HG03175 (cell line): ENCODE results near the gene HSPA4.

ENCODE experiments used
- ATAC-seq: cut with Tn5 transposase; IDR thresholded peaks from one replicate; pipeline ENCODE4 v1.9.1; 2021; ENCODE audit warnings: mild to moderate bottlenecking, moderate library complexity; ENCODE audit not compliant: unreplicated experiment

The HSPA4 gene

DNA sequence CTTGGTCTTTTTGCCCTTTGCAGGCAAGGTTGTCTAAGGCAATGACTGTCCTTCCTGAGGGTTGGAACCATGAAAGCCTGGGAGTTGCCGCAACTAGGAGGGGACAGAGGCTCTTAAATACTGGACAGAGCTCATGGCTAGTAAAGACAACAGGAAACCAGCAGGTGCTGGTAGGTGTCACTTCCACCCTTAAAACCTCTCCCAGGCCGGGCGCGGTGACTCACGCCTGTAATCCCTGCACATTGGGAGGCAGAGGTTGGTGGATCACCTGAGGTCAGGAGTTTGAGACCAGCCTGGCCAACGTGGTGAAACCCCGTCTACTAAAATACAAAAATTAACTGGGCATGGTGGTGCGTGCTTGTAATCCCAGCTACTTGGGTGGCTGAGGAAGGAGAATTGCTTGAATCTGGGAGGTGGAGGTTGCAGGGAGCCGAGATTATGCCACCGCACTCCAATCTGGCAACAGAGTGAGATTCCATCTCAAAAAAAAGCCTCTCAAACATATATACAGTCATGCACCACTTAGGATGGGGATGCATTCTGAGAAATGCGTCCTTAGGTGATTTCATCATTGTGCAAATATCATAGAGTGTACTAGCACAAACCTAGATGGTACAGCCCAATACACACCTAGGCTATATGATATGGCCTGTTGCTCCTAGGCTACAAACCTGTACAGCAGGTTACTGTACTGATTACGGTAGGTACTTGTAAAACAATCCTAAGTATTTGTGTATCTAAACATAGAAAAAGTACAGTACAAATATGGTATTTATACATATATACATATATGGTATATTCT lies 102.7 kb downstream of the HSPA4 start:
- no peak for ATAC-seq

DNA sequence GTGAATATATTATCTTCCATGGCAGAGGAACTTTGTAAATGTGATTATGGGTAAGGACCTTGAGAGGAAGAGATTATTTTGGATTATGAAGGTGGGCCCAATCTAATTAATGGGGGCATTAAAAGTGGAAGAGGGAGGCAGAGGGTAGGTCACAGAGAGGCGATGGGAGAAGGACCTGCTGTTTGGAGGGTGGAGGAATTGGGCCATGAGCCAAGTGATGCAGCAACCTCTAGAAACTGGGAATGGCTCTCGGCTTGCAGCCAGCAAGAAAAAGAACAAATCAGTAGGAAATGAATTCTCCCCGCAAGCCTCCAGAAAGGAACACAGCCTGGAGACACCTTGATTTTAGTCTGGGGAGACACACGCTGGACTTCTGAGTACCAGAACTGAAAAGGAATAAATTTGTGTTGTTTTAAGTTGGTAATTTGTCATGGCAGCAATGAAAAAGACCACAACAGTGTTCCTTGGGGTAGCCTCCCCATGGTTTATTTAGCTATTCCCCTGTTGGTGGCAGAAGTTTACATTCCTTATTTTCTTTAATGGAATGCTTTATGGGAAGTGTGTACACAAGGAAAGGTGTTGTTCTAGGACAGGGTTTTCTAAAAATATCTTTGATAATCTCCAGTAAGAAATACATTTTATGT lies 103.6 kb downstream of the HSPA4 start:
- ATAC-seq: no peak
